ENCODE results near the gene MED26. TPM values are rescaled to one million over a fixed set of nuclear protein-coding genes. Genes with fewer than 3 reads are reported as not detected.

MED26 gene
- total and polyA plus RNA-seq, 9 of the 15 experiments (the other 6 are each of a cell fraction or from before 2014, with no cell fraction given) = 0.71 to 15.1 (median 6.2) TPM

DNA sequence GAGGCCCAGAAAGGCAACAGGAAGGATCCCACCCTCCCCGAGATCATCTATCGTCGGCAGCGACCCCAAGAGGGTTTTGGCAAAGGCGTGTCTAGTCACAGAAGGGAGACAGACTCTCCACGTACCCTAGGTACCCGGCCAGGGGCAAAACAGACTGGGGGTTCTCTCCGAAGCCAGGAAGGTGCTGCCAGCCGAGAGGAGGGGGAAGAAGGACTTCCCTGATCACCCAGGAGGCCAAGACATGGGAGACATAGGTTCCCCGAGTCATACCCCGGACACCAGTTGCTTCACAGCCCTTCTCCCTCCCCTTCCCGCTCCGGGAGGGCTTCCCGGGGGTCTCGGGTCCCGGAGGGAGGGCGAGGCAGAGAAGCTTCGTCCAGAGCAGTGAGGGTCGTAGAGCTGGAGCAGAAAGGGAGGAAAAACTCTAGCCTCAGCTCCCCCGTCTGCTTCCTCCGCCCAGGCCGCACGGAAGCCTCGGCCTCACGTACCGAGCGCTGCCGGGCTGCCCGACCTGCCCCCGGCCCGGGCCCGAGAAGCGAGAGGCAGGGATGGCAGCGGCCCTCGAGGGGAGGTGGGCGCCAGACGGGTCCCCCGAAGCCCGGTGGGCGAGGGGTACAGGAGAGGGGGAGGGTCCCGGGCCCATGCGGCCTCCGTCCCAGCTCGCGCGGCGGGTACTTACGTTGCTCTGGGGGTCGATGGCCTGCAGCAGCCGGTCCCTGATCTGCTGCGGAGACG is 644 bp downstream of the MED26 start (continued):
- TF ChIP-seq PHF8 (IDR thresholded peaks at IDR 0.05; ENCODE audit: borderline replicate concordance, low read length) (peak; percentile 93), NKRF (IDR thresholded peaks at IDR 0.05; ENCODE audit: borderline replicate concordance) (peak; percentile 57; the same call in 1 of the 2 replicates), ZFX (CRISPR knock-in tag; IDR thresholded peaks at IDR 0.05) (peak; percentile 100), ZBTB7A (IDR thresholded peaks at IDR 0.05; ENCODE audit: borderline replicate concordance, control insufficient read depth, low read depth, low read length) (peak; percentile 18; the same call in 1 of the 2 replicates), DMBX1 (CRISPR knock-in tag; IDR thresholded peaks at IDR 0.05; ENCODE audit: borderline replicate concordance) (no peak), MXI1 (IDR thresholded peaks at IDR 0.05; ENCODE audit: low read depth, low read length) (no peak), RBBP5 (IDR thresholded peaks at IDR 0.05; ENCODE audit: borderline replicate concordance, insufficient read depth, low read length, poor library complexity, severe bottlenecking) (peak; percentile 87), HDAC1 (IDR thresholded peaks at IDR 0.05) (peak in 1 of 2 experiments; percentile 65; a peak in 2 of 4 replicates)
- TF ChIP-seq, protein P1, sequence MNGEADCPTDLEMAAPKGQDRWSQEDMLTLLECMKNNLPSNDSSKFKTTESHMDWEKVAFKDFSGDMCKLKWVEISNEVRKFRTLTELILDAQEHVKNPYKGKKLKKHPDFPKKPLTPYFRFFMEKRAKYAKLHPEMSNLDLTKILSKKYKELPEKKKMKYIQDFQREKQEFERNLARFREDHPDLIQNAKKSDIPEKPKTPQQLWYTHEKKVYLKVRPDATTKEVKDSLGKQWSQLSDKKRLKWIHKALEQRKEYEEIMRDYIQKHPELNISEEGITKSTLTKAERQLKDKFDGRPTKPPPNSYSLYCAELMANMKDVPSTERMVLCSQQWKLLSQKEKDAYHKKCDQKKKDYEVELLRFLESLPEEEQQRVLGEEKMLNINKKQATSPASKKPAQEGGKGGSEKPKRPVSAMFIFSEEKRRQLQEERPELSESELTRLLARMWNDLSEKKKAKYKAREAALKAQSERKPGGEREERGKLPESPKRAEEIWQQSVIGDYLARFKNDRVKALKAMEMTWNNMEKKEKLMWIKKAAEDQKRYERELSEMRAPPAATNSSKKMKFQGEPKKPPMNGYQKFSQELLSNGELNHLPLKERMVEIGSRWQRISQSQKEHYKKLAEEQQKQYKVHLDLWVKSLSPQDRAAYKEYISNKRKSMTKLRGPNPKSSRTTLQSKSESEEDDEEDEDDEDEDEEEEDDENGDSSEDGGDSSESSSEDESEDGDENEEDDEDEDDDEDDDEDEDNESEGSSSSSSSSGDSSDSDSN (IDR thresholded peaks at IDR 0.05; ENCODE audit: borderline replicate concordance in 1 of 2, low read depth in 2 of 2, low read length in 2 of 2) = peak; percentile 100
- TF ChIP-seq, protein P2, sequence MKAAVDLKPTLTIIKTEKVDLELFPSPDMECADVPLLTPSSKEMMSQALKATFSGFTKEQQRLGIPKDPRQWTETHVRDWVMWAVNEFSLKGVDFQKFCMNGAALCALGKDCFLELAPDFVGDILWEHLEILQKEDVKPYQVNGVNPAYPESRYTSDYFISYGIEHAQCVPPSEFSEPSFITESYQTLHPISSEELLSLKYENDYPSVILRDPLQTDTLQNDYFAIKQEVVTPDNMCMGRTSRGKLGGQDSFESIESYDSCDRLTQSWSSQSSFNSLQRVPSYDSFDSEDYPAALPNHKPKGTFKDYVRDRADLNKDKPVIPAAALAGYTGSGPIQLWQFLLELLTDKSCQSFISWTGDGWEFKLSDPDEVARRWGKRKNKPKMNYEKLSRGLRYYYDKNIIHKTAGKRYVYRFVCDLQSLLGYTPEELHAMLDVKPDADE (conservative IDR thresholded peaks at IDR 0.05; ENCODE audit: control insufficient read depth, low read depth, low read length) = no peak

Measured in K562 (cell line).